Gastroesophageal sphincter (tissue), 3 donors: ENCODE measurements around the gene ACSS1.

ENCODE experiments used
- CTCF ChIP-seq, 4 experiments: fragments of 200-600 bp in 2 of 4; fragments of 450-650 bp in 2 of 4; sonication (generic) in 1 of 4; IDR thresholded peaks; one replicate each; pipeline ENCODE4 v1.5.1; 2017 to 2019; ENCODE audit warnings: antibody characterized with exemption in 4 of 4, mild to moderate bottlenecking in 2 of 4, moderate library complexity in 2 of 4
- POLR2AphosphoS5 ChIP-seq: sonication (generic); formaldehyde crosslinking; IDR thresholded peaks from one replicate; pipeline ENCODE4 v1.6.1; 2017; ENCODE audit warnings: antibody characterized with exemption

- no peak for TF ChIP-seq CTCF (IDR thresholded peaks at IDR 0.05)
- no peak for TF ChIP-seq POLR2AphosphoS5
These were observed 9.4 kb upstream of the ACSS1 start for GRCh38 chr20:25067102-25067987.
